ENCODE results near the gene CALD1.

Gene CALD1

GRCh38 chr7:134874407-134874806, 95.0 kb downstream of the CALD1 start:
- in situ Hi-C loops (cut with HindIII; ENCODE audit: low pct_ligation_motif_present, low pct_unique_long_range_greater_than_20kb, low sequenced_read_pairs) = no loop called here
- DNase-seq = no peak

- DNase-seq = no peak
- in situ Hi-C loops (cut with HindIII; ENCODE audit: low pct_ligation_motif_present, low pct_unique_long_range_greater_than_20kb, low sequenced_read_pairs) = no loop called here
These were observed 96.4 kb downstream of the CALD1 start for GRCh38 chr7:134875867-134876266.

- in situ Hi-C loops (cut with HindIII; ENCODE audit: low pct_ligation_motif_present, low pct_unique_long_range_greater_than_20kb, low sequenced_read_pairs) = no loop called here
- no peak for DNase-seq
These were observed 99.4 kb downstream of the CALD1 start for GRCh38 chr7:134878746-134879357.

- no peak for DNase-seq
- in situ Hi-C loops (cut with HindIII; ENCODE audit: low pct_ligation_motif_present, low pct_unique_long_range_greater_than_20kb, low sequenced_read_pairs) = no loop called here
These were observed 100.5 kb downstream of the CALD1 start for GRCh38 chr7:134879815-134880475.

- in situ Hi-C loops (cut with HindIII; ENCODE audit: low pct_ligation_motif_present, low pct_unique_long_range_greater_than_20kb, low sequenced_read_pairs) = no loop called here
- DNase-seq = no peak
These were observed 103.0 kb downstream of the CALD1 start for GRCh38 chr7:134882481-134882880.

GRCh38 chr7:134885967-134886352, 106.5 kb downstream of the CALD1 start:
- in situ Hi-C loops (cut with HindIII; ENCODE audit: low pct_ligation_motif_present, low pct_unique_long_range_greater_than_20kb, low sequenced_read_pairs) = no loop called here
- peak; percentile 73 for DNase-seq

- in situ Hi-C loops (cut with HindIII; ENCODE audit: low pct_ligation_motif_present, low pct_unique_long_range_greater_than_20kb, low sequenced_read_pairs) = no loop called here
- DNase-seq = peak; percentile 37
These were observed 107.1 kb downstream of the CALD1 start for GRCh38 chr7:134886353-134887057.

GRCh38 chr7:134887523-134887922, 108.1 kb downstream of the CALD1 start:
- in situ Hi-C loops (cut with HindIII; ENCODE audit: low pct_ligation_motif_present, low pct_unique_long_range_greater_than_20kb, low sequenced_read_pairs) = no loop called here
- no peak for DNase-seq

GRCh38 chr7:134888141-134888740, 108.8 kb downstream of the CALD1 start:
- no peak for DNase-seq
- in situ Hi-C loops (cut with HindIII; ENCODE audit: low pct_ligation_motif_present, low pct_unique_long_range_greater_than_20kb, low sequenced_read_pairs) = no loop called here

- DNase-seq = no peak
- in situ Hi-C loops (cut with HindIII; ENCODE audit: low pct_ligation_motif_present, low pct_unique_long_range_greater_than_20kb, low sequenced_read_pairs) = no loop called here
These were observed 111.1 kb downstream of the CALD1 start for GRCh38 chr7:134890246-134891240.

GRCh38 chr7:134891262-134891695, 111.8 kb downstream of the CALD1 start:
- peak; percentile 97 for DNase-seq
- in situ Hi-C loops (cut with HindIII; ENCODE audit: low pct_ligation_motif_present, low pct_unique_long_range_greater_than_20kb, low sequenced_read_pairs) = no loop called here

GRCh38 chr7:134891696-134892678, 112.6 kb downstream of the CALD1 start:
- in situ Hi-C loops (cut with HindIII; ENCODE audit: low pct_ligation_motif_present, low pct_unique_long_range_greater_than_20kb, low sequenced_read_pairs) = no loop called here
- peak; percentile 78 for DNase-seq

- in situ Hi-C loops (cut with HindIII; ENCODE audit: low pct_ligation_motif_present, low pct_unique_long_range_greater_than_20kb, low sequenced_read_pairs) = no loop called here
- no peak for DNase-seq
These were observed 113.5 kb downstream of the CALD1 start for GRCh38 chr7:134892963-134893362.

GRCh38 chr7:134893920-134894319, 114.5 kb downstream of the CALD1 start:
- in situ Hi-C loops (cut with HindIII; ENCODE audit: low pct_ligation_motif_present, low pct_unique_long_range_greater_than_20kb, low sequenced_read_pairs) = no loop called here
- no peak for DNase-seq

GRCh38 chr7:134894928-134895327, 115.5 kb downstream of the CALD1 start:
- DNase-seq = no peak
- in situ Hi-C loops (cut with HindIII; ENCODE audit: low pct_ligation_motif_present, low pct_unique_long_range_greater_than_20kb, low sequenced_read_pairs) = no loop called here

GRCh38 chr7:134896073-134896472, 116.6 kb downstream of the CALD1 start:
- in situ Hi-C loops (cut with HindIII; ENCODE audit: low pct_ligation_motif_present, low pct_unique_long_range_greater_than_20kb, low sequenced_read_pairs) = no loop called here
- no peak for DNase-seq

GRCh38 chr7:134897936-134898335, 118.5 kb downstream of the CALD1 start:
- in situ Hi-C loops (cut with HindIII; ENCODE audit: low pct_ligation_motif_present, low pct_unique_long_range_greater_than_20kb, low sequenced_read_pairs) = no loop called here
- DNase-seq = no peak
